NCI-H1048 (cell line): Measurements from ENCODE around the gene TNFSF9.
"Not testable (repeated sequence)": the region's sequence is repeated elsewhere in the genome, so short reads cannot be mapped to it uniquely, and the experiment has no call there.

Source experiments
- DNase-seq: peaks from one replicate; lab custom pipeline; 2025; lab: John Stamatoyannopoulos, UW

Gene TNFSF9

GRCh38 chr19:6508028-6508771 lies 22.6 kb upstream of the TNFSF9 start:
- not testable (repeated sequence) for DNase-seq

- no peak for DNase-seq
Measured at GRCh38 chr19:6509118-6509971, 21.5 kb upstream of the TNFSF9 start.

GRCh38 chr19:6510618-6511017 lies 20.2 kb upstream of the TNFSF9 start:
- DNase-seq, result no peak

DNA sequence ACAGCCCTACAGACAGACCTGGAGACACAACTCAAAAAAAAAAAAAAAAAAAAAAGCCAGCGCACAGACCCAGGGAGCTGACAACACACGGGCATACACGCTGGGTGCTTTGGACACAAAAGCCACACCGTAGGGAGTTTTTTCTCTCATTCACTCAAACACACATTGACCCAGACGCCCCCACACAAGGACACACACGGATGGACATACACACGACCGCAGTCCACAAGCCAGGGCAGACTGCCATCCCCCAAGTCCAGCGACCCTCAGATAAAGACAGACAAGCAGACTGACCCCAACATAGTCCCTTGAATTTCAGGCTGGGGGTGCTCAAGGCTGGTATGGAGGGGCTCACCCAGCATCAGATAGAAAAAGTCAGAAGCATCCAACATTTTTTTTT lies 16.7 kb upstream of the TNFSF9 start:
- DNase-seq, result no peak

DNA sequence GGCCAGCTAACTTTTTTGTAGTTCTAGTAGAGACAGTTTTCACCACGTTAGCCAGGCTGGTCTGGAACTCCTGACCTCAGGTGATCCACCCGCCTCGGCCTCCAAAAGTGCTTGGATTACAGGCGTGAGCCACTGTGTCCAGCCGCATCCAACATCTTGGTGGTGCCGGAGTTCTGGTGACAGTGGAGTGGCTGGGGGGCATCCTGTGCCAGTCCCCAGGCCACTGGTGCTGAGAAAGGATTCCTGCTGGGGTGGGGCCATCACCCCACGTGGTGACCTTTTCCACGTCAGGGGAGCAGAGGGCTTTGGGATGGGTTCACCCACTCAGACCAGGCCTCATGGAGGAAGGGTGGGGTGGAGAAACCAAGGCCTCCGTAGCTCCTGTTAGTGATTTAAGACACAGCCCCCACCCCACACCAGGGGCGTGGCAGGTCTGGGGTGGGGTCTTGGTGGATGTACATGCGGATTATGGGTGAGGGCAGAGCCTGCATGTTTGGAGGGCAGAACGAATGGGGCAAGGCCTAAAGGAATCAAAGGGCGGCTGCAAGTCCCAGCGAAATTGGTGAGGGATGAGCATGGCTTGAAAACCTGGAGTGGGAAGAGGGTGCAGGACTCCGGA lies 15.8 kb upstream of the TNFSF9 start:
- no peak for DNase-seq

DNA sequence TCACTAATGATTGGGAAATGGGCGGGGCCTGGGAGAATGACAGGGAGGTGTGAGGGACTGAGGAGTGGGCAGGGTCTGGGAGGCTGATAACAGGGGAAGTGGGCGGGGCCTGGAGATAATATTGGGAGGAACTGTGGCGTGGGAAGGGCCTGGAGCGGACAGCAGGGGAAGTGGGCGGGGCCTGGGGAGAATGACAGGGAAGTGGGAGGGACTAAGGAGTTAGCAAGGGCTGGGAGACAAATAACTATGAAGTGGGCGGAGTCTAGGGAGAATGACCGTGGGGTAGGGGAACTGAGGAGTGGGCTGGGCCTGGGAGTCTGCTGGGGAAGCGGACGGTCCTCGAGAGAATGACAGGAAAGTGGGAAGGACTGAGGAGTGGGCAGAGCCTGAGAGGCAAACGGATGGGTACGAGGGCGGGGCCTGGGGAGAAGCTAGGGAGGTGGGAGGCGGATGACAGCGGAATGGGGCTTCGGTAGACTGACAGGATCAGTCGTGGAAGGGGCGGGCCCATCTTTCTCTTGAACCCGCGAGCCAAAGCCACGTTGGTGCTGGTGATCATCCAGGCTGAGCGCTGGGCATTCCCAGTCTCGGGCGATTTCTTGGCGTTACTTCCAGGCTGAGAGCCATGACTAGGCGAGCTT lies 14.7 kb upstream of the TNFSF9 start:
- peak; percentile 90 for DNase-seq

- peak; percentile 82 for DNase-seq
Measured at GRCh38 chr19:6516659-6517291, 14.1 kb upstream of the TNFSF9 start.

GRCh38 chr19:6518145-6518911 lies 12.5 kb upstream of the TNFSF9 start:
- DNase-seq, result no peak

GRCh38 chr19:6519289-6519688 lies 11.5 kb upstream of the TNFSF9 start:
- no peak for DNase-seq

DNA sequence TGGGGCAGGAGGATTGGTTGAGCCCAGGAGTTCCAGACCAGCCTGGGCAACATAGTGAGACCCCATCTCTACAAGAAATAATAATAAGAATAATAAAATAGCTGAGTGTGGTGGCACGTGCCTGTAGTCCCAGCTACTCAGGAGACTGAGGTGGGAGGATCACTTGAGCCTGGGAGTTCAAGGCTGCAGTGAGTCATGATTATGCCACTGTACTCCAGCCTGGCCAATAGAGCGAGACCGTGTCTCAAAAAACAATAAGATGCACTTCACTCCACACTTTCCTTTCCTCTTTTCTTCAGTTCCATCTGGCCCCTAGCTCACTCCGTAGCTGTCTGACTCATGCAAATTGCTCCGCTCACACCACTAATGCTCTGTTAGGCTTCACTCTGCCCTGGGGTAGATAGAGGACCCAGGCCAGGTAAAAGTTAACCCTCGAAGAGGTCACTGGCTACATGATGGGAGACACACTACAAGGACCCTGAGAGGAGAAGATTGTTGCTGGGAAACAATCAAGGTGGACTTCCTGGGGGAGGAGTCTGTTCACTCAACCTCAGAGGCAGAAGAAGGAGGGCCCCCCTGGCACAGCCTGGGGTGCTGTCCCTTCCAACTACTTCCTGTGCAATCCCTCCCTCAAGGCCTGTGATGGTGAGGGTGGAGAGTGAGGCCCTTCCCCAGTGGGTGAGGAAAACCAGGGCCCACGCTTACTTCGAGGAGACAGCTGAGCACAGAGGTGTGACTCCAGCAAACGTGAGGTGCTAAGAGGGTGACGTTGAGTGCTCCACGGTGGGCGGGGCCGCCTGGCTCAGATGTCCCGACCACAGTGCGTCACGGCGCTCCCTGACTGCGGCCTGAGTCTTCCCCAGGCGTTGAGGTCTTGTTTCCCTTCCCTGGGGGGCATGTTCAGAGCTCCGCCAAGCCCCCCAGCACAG lies 8.8 kb upstream of the TNFSF9 start:
- DNase-seq, result no peak

- DNase-seq, result no peak
Measured at GRCh38 chr19:6522712-6523111, 8.1 kb upstream of the TNFSF9 start.

GRCh38 chr19:6524311-6524710 lies 6.5 kb upstream of the TNFSF9 start:
- DNase-seq, result no peak

DNA sequence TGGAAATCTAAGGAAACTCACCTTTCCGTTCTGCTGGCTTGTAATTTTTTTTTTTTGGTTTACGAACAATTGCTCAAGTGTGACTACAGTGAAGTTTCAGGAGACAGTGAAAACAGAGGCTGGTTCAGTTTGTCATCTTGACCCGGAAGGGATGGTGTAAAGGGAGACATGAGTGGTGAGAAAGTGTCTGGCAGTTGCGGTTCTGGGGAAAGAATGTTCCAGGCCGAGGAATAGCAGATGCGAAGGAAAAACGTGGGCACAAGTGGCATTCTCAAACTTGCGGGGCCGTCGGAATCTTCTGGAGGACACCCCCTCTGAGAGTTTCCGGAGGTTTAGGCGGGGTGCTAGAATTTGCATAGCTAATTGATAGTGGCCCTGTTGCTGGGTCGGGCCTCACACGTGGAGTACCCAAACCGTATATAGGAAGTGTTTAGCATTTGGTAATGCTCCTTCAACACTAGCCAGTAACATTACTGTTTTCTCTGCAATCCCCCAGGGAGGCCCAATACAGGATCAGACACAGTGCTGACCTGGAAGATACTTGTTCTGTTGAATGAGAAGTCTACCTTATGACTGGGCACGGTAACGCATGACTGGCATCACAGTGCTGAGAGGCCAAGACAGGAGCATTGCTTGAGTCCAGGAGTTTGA lies 2.8 kb upstream of the TNFSF9 start:
- no peak for DNase-seq

DNA sequence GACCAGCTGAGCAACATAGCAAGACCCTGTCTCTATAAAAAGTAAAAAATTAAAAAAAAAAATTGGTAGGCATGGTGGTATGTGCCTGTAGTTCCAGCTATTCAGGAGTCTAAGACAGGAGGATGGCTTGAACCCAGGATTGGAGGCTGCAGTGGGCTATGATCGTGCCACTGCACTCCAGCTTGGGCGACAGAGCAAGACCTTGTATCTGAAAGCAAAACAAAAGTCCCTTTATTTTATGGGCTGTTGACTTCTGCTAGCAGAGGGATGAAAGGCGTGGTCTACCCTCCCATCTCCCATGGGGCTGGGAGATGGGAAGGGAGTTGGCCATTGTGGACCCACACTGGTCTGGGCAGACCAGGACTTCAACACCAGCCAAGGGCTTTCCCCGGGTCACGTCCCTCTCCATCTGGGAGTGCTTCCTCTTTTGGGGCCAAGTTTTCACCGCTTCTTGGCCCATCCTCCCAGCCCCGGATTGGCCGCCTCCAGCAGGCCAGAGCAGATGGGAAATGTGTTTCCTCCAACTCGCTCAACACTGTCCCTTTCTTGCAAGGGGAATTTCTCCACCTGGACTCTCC lies 2.2 kb upstream of the TNFSF9 start:
- no peak for DNase-seq

DNA sequence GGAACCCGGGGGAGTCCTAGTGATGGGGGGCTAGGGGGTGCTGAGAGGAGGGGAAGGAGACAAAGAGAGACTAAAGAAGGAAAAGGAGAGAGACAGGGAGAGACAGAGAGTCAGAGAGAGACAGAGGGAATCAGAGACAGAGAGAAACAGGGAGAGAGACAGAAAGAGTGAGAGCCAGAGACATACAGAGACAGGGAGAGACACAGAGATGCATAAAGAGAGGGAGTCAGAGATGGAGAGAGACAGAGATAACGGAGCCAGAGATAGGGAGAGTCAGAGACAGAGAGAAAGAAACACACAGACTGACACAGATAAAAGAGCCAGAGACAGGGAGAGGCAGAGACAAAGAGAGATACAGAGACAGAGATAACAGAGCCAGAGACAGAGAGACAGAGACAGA lies 1.5 kb upstream of the TNFSF9 start:
- DNase-seq, result no peak

DNA sequence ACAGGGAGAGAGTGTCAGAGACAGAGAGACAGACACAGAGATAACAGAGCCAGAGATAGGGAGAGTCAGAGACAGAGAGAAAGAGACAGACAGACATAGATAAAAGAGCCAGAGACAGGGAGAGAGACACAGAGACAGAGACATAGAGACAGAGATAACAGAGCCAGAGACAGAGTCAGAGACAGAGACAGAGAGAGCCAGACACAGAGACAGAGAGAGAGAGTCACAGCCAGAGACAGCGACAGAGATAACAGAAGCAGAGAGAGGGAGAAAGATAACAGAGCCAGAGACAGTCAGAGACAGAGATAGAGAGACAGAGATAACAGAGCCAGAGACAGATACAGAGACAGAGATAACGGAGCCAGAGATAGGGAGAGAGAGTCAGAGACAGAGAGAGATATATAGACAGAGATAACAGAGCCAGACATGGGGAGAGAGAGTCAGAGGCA lies 865 bp upstream of the TNFSF9 start:
- DNase-seq, result no peak

DNA sequence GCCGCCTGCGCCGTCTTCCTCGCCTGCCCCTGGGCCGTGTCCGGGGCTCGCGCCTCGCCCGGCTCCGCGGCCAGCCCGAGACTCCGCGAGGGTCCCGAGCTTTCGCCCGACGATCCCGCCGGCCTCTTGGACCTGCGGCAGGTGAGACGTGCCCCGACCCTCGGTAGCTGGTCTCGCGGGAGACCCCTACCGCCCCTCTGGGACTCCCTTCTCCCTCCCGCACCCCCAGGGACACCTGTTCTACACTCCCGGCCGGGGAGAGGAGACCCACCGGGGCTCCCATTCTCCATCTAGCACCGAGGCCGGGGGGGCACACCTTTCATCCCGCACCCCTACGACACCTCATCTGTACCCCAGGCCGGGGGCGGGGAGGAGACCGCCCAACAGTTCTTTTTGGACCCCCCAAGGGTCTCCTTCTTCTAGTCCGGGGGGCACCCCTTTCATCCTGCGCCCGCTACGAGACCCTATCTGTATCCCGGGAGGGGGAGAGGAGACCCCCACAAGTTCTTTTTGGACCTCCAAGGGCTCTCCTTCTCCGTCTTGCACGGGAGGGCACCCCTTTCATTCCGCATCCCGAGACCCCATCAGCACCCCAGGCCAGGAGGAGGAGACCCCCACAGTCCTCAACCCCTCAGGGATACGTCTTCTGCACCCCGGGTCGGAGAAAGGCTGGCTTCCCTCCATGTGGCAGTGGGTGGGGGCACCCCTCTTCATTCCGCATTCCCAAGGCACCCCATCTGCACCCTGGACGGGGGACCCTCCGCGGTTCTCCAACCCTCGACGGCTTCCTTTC lies 533 bp downstream of the TNFSF9 start:
- DNase-seq, result no peak

DNA sequence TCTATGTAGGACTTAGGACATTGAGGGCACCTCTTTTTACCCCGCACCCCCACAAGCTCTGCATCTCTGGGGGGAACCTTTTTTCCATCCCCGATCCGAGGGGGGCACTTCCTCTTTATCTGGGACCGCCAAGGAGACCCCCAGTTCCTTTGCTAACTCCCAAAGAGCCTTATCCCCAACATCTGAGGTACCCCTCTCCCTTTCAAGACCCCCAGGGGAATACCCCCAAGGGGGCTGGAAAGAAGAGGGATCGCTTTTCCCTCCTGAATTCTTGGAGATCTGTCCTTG lies 1.1 kb downstream of the TNFSF9 start:
- no peak for DNase-seq
